Urinary bladder (tissue), 4 donors: Measurements from ENCODE around the gene TNFRSF6B. TPM values are rescaled to one million over a fixed set of nuclear protein-coding genes. Genes with fewer than 3 reads are reported as not detected.
A peak's percentile ranks its signal among the peaks of the same experiment; 100 is the strongest.
"Not testable (repeated sequence)": the region's sequence is repeated elsewhere in the genome, so short reads cannot be mapped to it uniquely, and the experiment has no call there.

ENCODE experiments used
- DNase-seq: peaks from one replicate; pipeline ENCODE4 v3.0.0-alpha.2; 2015; ENCODE audit errors: extremely low spot score
- H3K27ac ChIP-seq: one replicate; pipeline ENCODE4 v1.5.1; 2013; ENCODE audit warnings: low read depth, mild to moderate bottlenecking, moderate library complexity
- H3K36me3 ChIP-seq: one replicate; pipeline ENCODE4 v1.6.1; 2013; ENCODE audit warnings: mild to moderate bottlenecking, moderate library complexity; ENCODE audit not compliant: insufficient read depth
- H3K4me1 ChIP-seq: one replicate; pipeline ENCODE4 v1.6.1; 2013; ENCODE audit warnings: mild to moderate bottlenecking, moderate library complexity; ENCODE audit not compliant: insufficient read depth
- H3K4me3 ChIP-seq: one replicate; pipeline ENCODE4 v1.5.1; 2013; ENCODE audit warnings: low read depth, low read length
- WGBS: extraction: QIAGEN DNeasy Blood & Tissue Kit; methylation state at CpG from one replicate; pipeline ENCODE4 v1.1.7; 2013; 5-methylcytosine and 5-hydroxymethylcytosine counted together
- polyA plus RNA-seq: library from polyadenylated mRNA; stranded (reverse); fragments of 200-250 nt; gene quantifications from one replicate; pipeline ENCODE4 v1.2.3, GENCODE V29; 2013
- total RNA-seq: library from RNA; depleted of rRNA; stranded (reverse); fragments of >200 nt; gene quantifications from one replicate; pipeline ENCODE4 v1.2.3, GENCODE V29; 2014
- donor health status: healthy with polysubstance abuse.
- donor health status: healthy.

The TNFRSF6B gene
- total and polyA plus RNA-seq, 2 donors = 0.42 to 35.6 TPM

DNA sequence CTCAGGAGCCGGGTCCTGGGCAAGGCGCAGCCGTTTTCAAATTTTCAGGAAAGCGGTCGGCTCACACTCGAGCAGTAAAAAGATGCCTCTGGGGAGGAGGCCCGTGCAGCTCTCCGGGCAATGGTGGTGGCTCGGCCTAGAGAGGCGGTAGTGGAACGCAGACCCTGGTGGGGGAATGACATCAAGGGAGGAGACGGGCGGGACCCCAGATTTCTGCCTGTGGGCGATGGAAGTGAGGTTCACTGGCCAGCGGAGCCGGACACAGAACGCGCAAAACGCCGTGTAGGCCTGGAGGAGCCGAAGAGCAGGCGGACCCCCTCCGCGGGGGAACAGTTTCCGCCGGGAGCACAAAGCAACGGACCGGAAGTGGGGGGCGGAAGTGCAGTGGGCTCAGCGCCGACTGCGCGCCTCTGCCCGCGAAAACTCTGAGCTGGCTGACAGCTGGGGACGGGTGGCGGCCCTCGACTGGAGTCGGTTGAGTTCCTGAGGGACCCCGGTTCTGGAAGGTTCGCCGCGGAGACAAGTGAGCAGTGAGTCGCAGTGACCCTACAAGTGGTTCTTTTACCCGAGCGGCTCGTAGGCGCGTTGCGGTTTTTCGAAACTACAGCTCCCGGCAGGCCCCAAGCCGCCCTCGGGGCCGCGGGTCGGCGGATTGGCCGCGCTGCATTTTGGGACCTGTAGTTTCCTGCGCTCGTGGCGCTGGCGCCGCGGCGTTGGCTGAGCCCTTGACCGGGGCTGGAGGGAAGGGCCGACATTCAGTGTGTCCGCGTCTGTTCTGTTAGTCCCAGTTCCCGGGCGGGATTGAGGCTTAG, 38.3 kb upstream of the TNFRSF6B start, which contains the start of gene RTEL1:
TSS of gene RTEL1 (plus strand) at position 376 of the 812 bp plus-strand sequence. CDS start 1,091 bp downstream, outside the sequence.
- WGBS = 1% methylated on average over 73 of the region's 73 CpGs
- Histone ChIP-seq H3K4me1 (peaks cover 2% of the 10 kb centered on the region), H3K36me3 (no peaks in the 10 kb centered on the region), H3K27ac (peak within 1 kb of the TSS; percentile 83), H3K4me3 (peak within 1 kb of the TSS; percentile 59)
- peak; percentile 85 for DNase-seq

DNA sequence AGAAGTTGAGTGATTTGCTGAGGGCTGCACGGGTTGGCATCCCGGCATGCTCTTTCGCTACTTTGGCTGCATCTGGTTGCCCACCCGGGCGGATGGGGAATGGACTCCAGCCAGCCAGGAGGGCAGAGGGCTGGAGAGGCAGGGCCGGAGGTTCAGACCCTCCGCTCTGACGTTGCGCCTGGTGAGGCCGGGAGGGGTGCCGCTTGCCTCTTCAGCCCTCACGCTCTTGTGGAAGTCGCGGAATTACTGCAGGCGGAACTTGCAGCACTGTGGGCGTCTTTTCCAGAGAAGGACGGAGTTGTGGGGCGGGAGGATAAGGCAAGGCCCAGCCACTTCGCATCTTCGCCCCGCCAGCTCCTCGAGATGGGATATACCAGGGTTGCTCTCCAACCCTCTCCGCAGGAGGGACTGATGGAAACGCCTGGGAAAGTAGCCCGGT, 37.7 kb upstream of the TNFRSF6B start:
- no peak for DNase-seq
- Histone ChIP-seq H3K4me3 (peak overlapping the region; percentile 59), H3K36me3 (no peaks in the 10 kb centered on the region), H3K27ac (peak overlapping the region; percentile 18), H3K4me1 (peaks cover 2% of the 10 kb centered on the region)
- 2% methylated on average over 25 of the region's 25 CpGs for WGBS

DNA sequence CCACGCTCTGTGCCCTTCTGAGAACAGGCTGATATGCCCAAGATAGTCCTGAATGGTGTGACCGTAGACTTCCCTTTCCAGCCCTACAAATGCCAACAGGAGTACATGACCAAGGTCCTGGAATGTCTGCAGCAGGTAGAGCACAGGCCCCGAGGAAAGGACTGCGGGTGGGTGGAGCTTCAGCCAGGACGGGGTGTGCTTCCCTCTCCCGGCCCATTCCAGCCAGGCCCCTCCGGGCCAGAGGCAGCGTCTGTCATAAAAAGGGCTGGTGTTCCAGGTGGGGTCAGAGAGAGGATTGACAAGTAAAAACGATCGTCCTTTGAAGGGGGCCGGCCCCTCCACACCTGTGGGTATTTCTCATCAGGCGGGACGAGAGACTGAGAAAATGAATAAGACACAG, 37.1 kb upstream of the TNFRSF6B start:
- H3K4me1 ChIP-seq = peaks cover 2% of the 10 kb centered on the region
- no peaks in the 10 kb centered on the region for H3K36me3 ChIP-seq
- H3K27ac ChIP-seq = no peak overlapping the region
- WGBS = 61% methylated on average over 13 of the region's 13 CpGs
- no peak for DNase-seq
- H3K4me3 ChIP-seq = peak overlapping the region; percentile 59

DNA sequence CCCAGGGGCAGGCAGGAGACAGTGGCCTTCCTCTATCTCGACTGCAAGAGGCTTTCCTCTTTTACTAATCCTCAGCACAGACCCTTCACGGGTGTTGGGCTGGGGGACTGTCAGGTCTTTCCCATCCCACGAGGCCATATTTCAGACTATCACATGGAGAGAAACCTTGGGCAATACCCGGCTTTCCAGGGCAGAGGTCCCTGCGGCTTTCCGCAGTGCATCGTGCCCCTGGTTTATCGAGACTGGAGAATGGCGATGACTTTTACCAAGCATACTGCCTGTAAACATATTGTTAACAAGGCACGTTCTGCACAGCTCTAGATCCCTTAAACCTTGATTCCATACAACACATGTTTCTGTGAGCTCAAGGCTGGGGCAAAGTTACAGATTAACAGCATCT, 36.3 kb upstream of the TNFRSF6B start:
- DNase-seq, H3K4me1 ChIP-seq, H3K36me3 ChIP-seq, H3K4me3 ChIP-seq, H3K27ac ChIP-seq: not testable (repeated sequence)
- WGBS = 93% methylated on average over 10 of the region's 10 CpGs

DNA sequence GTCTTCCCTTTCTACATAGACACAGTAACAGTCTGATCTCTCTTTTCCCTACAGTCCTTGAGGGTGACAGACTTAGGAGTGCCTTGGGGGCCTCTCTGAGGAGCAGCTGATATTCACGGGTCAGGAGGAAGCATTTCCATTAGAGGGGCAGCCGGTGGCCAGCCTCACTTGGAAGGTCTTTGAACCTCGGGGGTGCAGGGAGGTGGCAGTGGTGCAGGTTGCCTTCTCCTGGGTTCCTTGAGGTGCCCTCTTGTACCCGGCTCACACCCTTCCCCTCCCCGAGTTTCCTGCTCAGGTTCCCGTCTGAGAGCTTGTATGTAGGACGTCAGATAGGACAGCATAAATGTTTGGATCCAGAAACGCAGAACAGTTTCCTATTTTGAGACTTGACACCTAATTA, 35.8 kb upstream of the TNFRSF6B start:
- 85% methylated on average over 8 of the region's 8 CpGs for WGBS
- Histone ChIP-seq H3K27ac (no peak overlapping the region), H3K4me3 (no peak overlapping the region), H3K36me3 (no peaks in the 10 kb centered on the region), H3K4me1 (peaks cover 2% of the 10 kb centered on the region)
- no peak for DNase-seq

DNA sequence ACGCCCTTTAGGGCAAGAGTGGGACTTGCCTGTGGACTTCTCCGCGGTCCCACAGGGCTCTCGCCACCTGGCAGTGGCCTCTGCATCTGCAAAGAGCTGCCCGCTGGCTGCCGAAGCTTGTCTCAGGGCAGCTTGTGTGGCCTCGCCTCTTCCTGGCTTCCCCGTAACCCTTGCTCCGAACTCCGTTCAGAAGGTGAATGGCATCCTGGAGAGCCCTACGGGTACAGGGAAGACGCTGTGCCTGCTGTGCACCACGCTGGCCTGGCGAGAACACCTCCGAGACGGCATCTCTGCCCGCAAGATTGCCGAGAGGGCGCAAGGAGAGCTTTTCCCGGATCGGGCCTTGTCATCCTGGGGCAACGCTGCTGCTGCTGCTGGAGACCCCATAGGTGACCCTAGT, 35.3 kb upstream of the TNFRSF6B start:
- no peak overlapping the region for H3K27ac ChIP-seq
- no peak for DNase-seq
- H3K4me1 ChIP-seq = peaks cover 2% of the 10 kb centered on the region
- WGBS = 96% methylated on average over 22 of the region's 22 CpGs
- H3K36me3 ChIP-seq = no peaks in the 10 kb centered on the region
- H3K4me3 ChIP-seq = no peak overlapping the region

DNA sequence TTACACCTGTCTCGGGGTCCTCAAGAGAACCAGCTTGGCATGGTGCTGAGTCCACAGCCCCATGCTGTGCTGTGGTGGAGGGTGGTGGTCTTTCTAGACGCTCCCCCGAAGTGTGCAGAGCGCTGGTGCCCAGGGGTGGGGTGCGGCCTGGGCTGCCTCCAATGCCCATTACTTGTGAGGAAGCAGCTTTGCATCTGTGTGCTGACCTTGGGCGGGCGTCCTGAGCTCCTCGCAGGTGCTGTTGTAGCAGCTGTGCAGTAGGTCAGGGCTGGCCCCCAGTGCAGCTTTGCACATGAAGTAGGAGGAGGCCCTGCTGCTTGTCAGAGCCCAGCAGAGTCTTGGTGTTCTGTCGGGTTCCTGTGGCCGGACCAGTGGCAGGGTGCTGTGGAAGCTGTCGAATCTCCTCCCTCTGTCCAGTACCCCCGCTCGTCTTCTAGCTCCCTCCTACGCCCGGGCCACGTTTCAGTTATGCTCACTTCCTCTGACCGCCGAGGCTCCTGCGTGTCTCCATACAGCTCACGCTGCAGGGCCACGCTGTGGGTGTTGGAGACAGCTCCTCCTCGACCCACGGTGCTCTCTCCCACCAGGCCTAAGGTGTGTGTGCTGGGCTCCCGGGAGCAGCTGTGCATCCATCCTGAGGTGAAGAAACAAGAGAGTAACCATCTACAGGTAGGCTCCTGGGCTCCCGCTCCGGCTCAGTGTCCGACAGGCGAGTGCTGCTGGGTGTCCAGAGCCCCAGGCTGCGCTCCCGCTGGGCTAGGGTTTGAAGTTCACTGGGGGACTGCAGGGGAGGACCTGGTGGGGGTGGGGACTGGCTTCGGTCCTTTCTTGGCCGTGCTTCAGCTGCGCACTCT, 34.3 kb upstream of the TNFRSF6B start:
- no peak overlapping the region for H3K27ac ChIP-seq
- H3K36me3 ChIP-seq = no peaks in the 10 kb centered on the region
- H3K4me1 ChIP-seq = peaks cover 2% of the 10 kb centered on the region
- no peak overlapping the region for H3K4me3 ChIP-seq
- 90% methylated on average over 33 of the region's 33 CpGs for WGBS
- no peak for DNase-seq

DNA sequence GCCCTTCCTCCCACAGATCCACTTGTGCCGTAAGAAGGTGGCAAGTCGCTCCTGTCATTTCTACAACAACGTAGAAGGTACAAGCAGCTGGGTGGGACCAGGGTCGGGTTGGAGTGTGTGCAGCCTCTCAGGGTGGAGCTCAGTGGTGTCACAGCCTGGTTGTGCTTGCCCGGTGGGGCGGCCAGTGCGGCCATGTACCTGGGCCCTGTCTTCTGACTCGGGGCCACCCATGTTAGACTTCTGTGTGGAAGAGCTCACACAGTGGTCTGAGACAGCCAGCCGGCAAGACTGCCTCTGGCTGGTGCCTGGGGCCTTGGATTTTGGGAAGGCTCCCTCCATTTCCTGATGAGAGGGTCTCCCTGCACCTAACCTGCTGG, 33.7 kb upstream of the TNFRSF6B start:
- no peak overlapping the region for H3K27ac ChIP-seq
- no peaks in the 10 kb centered on the region for H3K4me1 ChIP-seq
- WGBS = 93% methylated on average over 9 of the region's 9 CpGs
- DNase-seq = no peak
- no peaks in the 10 kb centered on the region for H3K36me3 ChIP-seq
- H3K4me3 ChIP-seq = no peak overlapping the region

DNA sequence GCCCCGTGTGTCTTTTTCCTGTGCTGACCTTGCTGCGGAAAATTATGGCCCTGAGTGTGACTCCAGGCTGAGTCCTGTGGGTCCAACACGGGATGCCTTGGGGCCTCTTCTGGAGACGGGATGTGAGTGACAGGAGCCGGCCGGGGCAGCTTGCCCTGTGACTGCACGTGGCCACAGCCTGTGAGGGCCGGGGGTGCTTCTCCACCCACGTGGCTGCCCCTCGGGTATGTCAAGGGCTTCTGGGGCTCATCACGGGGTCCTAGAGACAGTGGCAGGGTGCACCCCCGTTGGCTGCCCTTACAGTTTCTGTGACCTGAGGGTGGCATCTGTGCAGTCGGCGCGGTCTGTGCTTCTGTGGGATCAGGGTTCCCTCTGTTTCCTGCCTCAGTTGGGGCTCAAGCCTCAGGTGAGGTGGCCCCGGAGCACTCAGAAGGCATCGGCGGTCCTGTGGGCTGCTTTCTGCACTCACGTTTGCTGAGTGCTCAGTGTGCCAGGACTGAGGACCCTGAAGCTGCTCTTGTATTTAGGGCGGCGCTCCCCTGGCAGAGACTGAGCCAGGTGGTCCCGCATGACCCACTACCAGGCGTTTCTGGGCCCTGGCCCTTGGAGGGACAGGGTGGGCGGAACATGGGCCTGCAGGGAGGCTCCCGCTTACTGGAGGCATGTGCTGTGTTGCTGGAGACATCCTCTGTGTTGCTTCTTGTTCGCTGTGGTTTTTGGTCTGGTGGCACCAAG, 33.0 kb upstream of the TNFRSF6B start:
- H3K4me3 ChIP-seq = no peak overlapping the region
- WGBS = 92% methylated on average over 26 of the region's 26 CpGs
- no peak overlapping the region for H3K27ac ChIP-seq
- no peaks in the 10 kb centered on the region for H3K4me1 ChIP-seq
- DNase-seq = no peak
- no peaks in the 10 kb centered on the region for H3K36me3 ChIP-seq

DNA sequence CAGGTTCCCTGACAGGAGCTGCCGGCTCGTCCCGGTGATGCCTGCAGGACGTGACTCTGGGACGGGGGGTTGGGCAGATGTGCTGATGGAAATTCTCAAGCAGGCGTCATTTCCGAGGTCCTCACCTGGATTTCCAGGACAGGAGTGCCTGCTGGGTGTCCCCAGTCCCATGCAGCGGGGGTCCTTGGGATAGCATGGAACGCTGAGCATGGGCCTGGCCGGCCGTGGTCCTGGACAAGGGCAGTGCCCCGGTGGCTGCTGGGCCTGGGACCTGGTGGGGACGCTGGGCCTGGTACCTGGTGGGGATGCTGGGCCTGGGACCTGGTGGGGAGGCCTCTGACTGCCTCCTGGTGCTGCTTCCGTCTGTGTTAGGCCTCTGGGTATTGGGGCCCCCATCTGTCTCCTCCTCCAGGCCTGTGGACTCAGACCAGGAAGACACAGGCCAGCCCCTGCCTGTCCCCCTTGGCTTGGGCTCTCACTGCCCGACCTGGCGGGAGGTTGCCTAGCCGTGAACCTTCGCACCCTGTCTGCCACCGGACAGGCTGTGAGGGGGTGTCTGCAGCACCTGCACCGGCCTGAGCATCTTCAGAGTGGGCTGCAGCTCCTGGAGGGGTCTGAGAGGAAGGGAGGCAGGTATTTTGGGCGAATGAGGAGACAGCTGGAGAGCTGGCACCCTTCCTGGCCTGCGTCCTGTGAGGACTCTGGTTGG, 32.2 kb upstream of the TNFRSF6B start:
- no peak overlapping the region for H3K27ac ChIP-seq
- WGBS = 92% methylated on average over 22 of the region's 22 CpGs
- H3K4me3 ChIP-seq = no peak overlapping the region
- no peaks in the 10 kb centered on the region for H3K4me1 ChIP-seq
- H3K36me3 ChIP-seq = no peaks in the 10 kb centered on the region
- no peak for DNase-seq

DNA sequence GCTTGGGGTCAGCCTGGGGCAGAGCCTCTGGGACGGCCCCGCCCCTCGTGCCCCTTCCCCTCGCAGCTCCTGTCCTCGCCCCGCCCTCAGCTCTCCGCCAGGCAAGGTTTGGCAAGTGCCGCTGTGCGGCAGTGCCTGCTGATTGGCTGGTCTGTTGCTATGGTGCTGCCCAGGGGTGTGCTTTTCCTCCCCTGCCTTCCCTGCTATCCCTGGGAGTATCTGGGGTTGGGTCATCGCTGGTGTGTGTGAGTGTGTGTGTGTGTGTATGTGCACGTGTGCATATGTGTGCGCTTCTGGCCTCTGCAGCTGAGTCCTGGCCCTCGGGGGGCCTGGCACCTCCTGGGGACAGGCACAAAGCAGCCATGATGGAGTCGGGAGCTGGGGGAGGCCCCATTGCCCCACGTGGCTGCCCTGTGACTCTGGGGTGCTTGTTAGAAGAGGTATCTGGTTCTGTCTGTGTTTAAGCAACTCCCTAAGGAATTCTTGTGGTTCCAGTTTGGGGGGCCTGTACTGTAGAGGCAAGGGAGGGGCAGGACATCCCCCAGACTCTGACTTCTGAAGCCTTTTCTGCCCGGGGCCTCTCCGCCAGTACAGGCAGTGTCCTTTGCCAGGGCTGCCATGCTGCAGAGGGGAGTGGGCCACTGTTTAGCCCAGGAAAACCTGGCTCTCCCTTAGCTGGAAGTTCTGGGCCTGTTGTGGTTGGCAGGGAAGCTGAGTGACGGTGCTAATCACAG, 31.4 kb upstream of the TNFRSF6B start:
- DNase-seq = no peak
- WGBS = 68% methylated on average over 18 of the region's 18 CpGs
- Histone ChIP-seq H3K27ac (no peak overlapping the region), H3K4me3 (no peak overlapping the region), H3K4me1 (no peaks in the 10 kb centered on the region), H3K36me3 (no peaks in the 10 kb centered on the region)

DNA sequence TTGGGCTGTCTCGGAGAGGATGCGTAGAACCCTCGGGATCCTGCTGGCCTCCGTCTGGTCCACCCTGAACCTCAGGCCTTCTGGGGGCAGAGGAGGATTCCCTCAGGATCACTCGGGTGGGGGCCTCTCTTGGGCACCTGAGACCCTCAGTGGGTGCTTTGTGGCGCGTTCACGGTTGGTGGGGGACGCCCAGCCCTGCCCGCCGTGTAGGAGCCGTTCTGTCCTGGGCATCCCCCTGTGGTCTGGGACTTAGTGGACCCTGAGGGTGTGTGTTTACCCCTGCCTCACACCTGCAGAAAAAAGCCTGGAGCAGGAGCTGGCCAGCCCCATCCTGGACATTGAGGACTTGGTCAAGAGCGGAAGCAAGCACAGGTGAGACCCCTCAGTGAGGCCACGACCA, 30.7 kb upstream of the TNFRSF6B start:
- 94% methylated on average over 14 of the region's 14 CpGs for WGBS
- no peak overlapping the region for H3K4me3 ChIP-seq
- no peak overlapping the region for H3K27ac ChIP-seq
- H3K4me1 ChIP-seq = no peaks in the 10 kb centered on the region
- no peaks in the 10 kb centered on the region for H3K36me3 ChIP-seq
- no peak for DNase-seq
